ENCODE measurements around the gene PGAM5.

The PGAM5 gene

DNA sequence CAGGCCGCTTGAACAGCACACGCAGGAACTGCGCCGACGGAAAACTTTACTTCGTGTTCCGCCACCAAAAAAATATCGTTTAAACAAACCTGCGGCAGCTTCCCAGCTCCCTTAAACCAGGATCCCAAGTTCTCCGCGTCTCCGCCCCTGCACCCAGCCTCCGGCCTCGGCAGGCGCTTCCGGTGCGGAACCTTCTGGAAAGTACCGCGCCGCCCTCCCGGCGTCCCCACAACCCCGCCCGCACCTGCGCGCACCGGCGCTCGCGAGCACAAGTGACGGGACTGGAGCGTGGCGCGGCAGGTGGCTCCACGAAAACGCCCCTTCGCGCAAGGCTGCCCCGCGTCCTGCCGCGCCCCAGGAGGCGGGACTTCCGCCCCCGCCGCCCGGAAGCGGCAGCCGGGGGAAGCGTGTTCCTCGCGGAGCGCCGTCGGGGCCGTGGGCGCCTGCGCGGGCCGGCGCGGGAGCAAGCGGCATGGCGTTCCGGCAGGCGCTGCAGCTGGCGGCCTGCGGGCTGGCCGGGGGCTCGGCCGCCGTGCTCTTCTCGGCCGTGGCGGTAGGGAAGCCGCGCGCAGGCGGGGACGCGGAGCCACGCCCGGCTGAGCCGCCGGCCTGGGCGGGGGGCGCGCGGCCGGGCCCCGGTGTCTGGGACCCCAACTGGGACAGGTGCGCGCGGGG is at the start of gene PGAM5:
Gene PGAM5 (plus strand): TSS at position 438 of the 675 bp plus-strand sequence. CDS start 35 bp downstream, at position 473.
- peak; percentile 89 for DNase-seq (ENCODE audit: low spot score)

DNA sequence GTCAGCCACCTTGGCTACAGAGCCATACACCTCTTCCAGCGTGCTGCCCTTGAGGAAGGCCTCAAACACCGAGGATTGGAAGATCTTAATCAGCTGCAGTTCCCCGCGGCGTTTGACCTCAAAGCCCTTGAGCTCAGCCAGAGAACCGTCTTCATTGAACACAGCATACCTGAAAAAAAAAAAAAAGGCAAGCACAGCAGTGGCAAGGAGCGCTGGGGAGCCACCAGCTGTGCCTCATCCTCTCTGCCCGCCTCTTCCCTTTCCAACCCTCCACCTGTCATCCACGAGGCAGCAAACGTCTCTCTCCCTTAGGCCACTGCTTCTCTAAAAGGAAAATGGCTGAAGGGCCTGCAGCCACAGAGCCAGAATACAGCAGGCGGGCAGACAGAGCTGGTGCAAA is 49.6 kb upstream of the PGAM5 start:
- DNase-seq (ENCODE audit: low spot score) = no peak

DNA sequence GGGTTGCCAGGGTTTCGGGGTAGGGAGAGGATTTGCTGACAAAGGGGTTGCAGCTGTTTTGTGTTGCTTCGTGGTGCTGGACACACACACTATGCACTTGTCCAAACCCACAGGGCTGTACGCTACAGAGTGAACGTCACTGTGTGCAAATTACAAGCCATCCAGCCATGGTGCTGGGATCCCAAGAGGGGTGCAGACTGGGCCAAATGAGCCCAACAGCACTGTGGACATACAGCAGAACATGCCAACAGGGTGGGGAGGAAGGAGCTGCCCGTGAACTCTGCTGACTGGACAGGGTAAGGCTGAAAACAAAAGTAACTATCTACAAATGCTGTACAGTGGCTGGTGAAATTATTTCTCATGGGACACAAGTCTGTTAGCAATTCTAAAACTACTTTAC is 48.7 kb upstream of the PGAM5 start:
- DNase-seq (ENCODE audit: low spot score) = no peak

DNA sequence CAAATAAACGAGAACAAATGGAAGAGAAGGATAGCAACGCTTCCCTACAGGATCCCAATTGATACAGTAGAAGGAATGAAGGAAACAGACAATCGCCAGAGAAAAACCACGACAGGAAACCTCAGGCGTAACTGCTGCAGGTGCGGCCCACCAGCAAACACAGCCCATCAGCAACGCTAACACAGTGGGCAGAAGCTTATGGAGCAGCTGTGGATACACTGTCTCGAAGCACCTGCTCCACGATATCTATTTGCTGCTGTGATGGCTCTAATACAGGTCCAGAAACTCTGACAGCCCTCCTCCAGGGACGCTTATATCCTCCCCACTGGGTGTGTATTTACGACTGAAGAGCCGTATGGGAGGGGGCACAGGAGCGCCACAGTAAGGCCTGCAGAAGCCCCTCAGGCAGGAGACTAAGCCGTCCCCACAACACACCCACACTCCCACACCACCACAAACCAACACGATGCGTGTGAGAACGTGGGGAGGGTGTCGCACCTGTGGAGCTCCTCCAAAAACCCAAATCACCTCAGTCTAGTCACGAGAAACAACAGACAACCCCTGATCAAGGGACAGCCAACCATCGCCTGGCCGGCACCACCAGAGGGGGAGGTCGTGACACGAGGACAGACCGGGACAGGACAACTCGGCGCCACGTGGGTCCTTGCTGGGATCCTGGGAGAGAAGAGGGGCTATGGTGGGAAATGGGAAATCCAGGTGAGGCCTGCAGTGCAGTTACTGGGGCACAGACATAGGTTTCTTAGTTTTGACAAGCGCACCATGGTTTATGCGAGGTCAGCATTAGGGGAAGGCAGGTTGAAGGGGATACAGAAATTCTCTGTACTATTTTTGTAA is 47.5 kb upstream of the PGAM5 start:
- no peak for DNase-seq (ENCODE audit: low spot score)

DNA sequence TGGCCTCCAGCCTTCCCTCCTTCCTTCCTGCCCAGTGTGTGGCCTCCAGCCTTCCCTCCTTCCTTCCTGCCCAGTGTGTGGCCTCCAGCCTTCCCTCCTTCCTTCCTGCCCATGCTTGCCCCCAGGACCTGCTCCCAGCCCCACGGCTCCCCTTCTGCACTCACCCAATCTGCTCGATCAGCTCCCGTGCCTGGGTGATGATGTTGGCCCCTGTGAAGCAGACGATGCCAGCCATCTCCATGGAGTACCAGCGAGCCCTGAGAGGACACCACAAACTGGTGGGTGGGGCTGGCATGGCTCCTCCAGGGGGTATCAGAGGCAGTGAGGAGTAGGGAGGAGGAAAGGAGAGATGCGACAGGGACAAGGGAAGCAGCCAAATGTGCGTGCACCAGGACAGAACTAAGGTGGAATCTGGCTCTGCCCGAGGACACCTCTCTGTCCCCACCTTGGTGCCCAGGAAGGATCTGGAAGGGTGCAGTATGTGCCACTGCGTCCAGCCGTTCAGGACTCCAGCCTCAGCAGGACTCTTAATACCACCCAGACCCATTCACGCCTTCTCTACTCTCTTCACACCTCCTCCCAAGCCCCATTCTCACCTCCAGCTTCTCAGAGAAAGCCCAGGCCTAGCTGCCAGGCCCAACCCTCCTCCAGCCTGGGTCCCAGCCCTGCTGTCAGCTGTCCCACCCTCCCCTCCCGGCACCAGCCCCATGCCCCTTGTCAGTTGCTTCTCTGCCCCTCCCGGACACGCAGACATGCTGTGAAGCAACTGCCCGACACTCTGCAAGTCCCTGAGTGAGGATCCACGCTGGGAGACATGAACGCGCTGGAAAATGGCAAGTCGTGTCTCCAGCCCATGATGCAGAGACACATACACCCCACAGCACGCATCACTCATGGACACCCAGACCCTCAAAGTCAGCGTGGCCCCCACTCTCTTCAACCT is 46.2 kb upstream of the PGAM5 start:
- no peak for DNase-seq (ENCODE audit: low spot score)

DNA sequence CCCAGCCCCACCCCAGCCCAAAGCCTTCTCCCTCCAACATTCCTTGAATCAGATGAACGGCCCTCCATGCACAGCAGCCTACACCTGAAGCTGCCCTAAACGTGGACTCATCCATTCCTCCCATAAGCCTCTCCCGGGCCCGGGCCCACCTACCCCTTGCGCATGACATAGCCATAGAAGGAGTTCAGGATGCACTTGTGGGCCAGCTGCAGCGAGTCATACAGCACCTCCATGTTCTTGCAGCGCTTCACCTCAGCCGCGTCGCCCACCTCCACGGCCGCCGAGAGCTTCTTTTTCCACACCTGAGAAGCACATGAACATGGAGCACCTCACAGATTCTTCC is 45.5 kb upstream of the PGAM5 start:
- DNase-seq (ENCODE audit: low spot score) = no peak

DNA sequence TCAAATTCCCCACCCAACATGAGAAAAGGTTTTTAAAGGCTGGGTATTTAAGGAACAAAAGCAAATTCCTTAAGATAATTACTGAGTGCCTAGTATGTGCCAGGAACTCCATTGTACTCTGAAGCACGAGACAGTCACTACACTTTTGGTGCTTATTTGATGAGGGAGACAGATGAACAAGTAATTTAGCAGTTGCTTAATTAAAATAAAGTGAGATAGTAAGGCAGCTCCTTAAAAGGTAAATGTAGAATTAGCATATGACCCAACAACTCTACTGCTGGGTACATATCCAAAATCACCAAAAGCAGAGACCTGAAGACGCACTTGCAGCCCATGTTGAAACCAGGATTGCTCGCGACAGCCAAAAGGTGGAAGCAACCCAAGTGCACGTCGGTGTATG is 44.8 kb upstream of the PGAM5 start:
- no peak for DNase-seq (ENCODE audit: low spot score)

DNA sequence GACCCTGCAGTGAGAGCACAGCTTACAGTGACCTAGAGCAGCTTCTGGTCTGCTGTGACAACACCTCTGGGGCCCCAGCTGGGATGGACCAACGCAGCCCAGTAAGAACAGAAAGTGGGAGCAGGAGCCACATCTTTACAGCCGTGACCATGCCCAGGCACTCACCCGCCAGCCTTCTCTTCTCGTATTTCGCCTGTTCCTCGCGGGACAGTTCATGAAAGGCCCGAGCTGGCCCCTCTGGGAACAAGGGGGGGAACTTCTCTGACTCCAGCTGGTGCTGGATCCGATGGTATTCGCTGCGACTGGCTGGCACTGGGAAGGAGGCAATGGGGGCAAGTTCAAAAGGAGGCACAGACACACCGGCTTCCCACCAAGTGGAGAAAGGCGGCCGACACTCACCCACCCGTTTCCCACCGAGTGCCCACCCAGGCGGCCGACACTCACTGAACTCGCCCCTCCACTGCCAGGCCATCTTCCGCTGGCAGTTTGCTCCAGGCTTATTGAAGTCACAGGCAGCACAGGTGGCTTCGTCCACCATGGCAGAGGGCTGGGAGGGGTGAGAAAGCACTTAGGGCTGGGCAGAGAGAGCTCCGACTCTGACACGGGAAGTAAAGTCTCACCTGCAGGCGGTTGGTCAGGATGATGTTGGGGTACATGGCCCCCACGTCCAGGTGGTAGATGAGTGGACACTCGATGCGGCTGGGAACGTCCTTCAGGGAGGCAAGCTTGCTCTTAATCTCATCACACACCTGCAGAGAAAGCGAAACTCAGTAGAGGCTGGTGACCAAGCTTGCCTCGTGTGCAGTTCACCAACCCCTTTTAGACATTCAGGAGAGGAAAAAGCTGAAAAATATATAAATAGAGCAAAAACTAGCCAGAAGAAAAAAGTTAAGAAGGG is 42.2 kb upstream of the PGAM5 start:
- DNase-seq (ENCODE audit: low spot score) = no peak

DNA sequence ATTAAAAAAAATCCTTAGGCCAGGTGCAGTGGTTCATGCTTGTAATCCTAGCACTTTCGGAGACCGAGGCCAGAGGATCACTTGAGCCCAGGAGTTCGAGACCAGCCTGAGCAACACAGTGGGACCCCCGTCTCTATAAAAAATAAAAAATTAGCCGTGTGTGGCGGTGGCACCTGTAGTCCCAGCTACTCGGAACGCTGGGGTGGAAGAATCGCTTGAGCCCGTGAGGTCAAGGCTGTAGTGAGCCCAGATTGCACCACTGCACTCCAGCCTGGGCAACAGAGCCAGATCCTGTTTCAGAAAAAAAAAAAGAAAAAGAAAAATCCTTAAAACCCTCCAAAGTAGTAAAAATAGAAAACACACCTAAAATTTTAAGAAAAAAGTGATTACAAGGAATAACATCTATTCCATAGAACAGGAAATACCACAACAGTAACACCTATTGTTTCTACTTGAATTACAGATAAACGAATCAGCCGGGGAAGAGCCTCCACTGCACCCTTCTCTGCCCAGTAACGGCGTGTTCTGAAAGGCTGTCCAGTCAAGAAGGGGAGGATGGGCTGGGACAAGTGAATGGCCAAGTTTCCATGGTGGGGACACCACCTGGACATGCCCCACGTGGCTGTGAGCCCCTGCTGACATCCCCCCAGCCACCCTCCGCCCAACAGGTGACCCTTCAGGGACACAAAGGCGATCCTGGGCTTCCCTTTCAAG is 41.3 kb upstream of the PGAM5 start:
- no peak for DNase-seq (ENCODE audit: low spot score)

DNA sequence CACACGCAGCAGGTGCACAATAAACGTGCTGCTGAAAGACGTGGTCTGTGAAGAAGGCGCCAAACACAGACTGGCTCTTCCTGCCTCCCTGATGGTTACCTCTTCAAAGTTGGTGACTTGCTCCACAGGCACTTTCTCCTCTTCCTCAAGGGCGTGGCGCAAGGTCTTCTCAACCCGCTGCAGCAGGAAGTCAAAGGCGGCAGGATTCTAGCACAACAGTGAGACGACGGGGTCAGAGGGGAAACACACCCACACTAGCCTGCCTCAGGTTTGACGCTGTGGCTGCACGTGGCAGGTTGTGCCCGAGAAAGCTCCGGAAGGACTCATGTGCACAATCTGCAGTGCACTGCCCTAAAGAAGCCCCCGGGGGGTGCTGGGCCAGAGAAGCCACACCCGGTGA is 38.5 kb upstream of the PGAM5 start:
- peak; percentile 6 for DNase-seq (ENCODE audit: low spot score)

DNA sequence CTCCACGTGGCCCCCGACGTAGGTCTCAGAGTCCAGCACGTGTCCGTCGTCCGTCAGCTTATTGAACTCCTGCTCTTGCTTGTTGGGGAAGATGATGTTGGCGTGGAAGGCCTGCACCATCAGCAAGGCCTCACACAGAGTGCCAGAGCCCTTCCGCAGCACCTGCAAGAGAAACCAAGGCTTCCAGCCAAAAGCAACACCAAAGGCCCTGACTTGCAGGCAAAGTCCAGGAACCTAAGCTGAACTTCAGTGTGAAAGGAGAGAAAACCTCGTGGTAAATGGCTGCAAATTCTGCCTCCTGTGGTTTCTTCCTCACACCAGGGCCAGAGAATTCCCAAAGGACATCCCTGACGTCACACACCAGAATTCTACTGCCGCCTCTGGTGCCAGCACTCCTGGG is 38.0 kb upstream of the PGAM5 start:
- DNase-seq (ENCODE audit: low spot score) = no peak

DNA sequence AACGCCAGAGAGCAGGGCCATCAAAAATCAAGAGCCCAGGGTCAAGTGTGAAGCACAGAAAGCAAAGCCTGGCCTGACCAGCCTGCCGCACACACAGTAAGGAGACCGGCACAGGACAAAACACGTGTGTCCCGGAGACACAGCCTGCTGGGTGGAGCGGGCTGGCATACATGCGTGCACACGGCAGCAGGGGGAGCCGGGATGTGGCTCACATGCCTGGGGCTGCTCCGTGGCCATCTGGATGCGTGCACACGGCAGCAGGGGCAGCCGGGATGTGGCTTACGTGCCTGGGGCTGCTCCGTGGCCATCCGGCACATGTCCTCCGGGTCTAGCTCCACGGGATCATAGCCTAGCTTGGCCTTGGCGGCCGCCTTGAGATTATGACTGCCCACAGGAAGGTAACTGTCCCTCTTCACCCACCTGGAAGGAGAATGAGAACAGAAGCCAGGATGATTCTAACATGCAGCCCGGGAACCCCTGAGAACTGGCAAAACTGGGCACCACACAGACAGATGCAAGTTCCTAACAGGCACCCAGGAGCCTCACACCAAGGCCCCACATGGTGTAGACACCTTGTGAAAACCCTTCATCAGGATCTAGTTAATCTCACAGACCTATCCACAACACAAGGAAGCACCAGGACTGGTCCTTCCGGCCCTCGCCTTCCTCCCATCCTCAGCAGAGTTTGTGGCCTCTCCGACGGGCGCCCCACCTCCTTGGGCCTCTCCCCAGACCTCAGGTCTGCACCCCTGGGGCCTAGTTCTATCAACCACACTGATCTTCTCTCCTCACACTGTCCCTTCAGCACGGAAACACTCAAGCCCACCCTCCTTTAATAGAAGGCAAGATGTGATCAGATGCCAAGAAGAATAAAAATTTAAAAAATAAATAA is 37.1 kb upstream of the PGAM5 start:
- DNase-seq (ENCODE audit: low spot score) = no peak

DNA sequence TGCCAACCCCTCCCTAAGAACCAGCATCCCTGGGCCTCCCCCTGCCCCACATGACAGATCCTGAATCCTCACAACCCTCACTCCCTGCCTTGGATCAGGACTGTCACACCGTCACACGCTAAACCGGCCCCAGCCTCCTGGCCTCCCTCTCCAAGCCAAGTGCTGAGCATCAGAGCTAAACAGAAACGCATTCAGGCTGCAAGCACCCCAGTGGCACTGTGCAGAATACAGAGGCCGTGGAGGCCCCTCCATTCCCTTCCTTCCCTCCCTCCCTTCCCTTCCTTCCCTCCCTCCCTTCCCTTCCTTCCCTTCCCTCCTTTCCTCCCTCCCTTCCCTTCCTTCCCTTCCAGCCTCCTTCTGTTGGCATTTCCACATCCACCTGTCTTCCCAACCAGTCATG is 36.1 kb upstream of the PGAM5 start:
- DNase-seq (ENCODE audit: low spot score) = no peak

DNA sequence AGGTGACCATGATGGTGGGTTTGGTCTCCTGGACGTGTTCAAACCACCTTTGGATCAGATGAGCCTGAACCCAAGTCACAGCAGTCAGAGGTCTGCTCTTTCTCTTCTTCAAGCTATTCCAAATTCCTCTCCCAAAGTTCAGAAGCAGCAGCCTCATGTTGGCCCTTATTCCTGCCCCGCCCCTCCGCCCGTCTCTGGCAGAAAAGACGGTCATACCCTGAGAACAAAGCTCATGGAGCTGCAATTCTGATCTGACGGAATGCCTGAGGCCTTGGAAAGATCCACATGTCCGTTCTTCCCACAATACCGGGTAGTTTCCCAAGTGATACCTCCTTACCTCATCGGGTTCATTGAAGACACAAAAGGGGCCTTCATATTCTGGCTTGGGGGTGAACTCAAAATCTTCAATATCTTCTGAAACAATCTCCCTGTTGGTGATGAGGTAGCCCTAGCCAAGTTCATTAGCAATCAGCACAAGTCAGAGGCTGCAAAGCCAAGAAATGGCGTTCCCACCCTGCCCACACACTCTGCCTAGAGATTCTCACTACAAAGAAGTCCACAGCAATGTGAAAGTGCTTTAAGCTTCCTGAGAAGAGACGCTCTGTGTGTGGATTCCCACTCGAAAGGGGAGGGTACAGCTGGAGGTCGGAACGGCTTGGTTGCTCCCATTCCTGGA is 34.7 kb upstream of the PGAM5 start:
- DNase-seq (ENCODE audit: low spot score) = no peak

DNA sequence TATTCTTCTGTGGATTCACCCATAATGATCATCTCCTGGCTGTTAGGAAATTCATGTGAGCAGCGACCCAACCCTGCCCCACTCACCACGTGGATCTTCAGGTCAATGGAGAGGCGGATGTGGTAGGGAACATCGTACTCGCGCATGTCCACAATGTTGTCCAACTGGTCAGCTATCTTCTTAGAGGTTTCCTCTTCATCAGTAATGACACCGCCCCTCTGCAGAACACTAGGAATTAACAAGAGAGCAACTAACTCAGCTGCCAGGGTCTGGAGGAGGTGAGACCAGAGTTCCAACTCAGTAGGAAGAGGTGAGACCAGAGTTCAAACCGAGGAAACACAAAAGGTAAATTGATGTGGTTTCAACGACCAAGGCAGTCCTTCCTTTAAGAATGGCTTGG is 33.1 kb upstream of the PGAM5 start:
- no peak for DNase-seq (ENCODE audit: low spot score)

DNA sequence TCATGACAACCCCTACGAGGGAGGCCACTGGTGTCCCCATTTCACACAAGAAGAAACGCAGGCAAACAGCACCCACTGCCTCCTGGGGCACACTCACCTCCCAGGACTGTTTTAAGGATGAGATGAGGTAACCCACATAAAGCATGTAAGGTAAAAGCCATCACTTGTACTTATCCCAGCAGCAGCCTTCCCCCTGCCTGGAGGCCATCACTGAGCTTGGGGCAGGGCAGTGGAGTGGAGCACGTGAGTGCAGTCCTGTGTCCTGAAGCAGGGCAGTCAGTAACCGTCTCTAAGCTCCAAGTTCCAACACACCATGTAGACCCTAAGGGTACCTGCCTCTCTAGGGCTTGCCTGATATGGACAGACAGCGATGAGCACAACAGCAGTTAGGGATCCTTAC is 25.2 kb upstream of the PGAM5 start:
- no peak for DNase-seq (ENCODE audit: low spot score)

DNA sequence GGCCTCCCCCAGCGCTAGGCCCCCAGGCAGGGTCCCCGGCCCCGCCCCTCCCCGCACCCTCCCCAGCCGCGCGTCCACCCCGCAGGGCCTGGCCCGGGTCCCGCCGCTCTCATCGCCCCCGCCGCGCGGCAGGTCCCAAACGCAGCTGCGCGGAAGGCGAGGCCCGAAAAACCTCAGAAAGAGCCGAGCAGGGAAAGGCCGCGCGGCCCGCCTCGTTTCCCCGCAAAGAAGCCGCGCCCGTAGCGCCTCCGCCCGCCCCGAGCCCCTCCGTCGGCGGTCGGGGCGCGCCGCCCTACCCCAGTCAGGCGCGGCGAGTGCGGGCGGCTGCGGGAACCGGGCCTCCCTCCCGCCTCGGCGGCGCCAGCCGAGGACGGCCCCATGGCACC is 23.8 kb upstream of the PGAM5 start:
- peak; percentile 9 for DNase-seq (ENCODE audit: low spot score)

DNA sequence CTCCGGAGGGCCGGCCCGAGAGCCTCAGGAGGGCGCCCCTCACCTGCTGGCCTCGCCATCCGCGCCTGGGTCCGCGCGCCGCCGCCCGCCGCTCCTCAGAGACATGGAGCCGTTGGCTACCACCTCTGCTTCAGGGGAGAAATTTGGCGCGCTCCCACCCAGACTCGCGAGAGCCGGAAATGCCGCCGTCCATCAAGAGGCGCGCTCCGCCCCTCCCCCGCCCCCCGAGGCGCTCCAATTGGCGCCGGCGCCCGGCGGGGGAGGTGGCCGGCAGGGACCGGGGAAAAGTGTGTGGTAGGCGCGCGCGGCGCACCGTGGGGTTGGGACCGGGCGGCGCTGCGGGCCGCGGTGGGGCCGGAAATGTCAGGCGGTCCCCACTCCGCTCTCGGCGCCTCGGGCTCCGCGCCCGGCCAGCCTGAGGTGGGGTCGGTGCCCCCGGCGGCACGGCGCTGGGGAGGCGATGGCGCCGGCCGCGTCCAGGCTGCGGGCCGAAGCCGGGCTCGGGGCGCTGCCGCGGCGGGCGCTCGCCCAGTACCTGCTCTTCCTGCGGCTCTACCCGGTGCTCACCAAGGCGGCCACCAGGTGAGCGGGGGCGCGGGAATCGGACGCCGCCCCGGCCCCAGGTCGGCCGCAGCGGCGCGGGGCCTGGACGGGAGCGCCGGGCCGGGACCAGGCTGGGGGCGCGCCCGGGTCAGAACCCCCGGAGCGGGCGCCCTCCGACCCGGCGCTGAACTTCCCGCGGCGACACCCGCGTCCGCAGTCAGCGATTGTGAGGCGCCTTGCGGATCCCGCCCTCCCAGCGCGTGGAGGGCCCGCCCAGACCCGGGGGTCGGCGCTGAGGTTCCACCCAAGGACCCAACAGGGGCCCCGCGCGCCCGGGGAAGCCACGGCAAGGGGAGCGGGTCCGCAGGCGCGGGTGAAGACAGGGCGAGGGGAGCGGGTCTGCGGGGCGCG is 23.2 kb upstream of the PGAM5 start, which contains the start of the genes POLE and PXMP2:
Gene POLE (minus strand): TSS at position 132 of the 954 bp plus-strand sequence. CDS start 27 bp downstream, at position 105.
Gene PXMP2 (plus strand): TSS at position 377 of the 954 bp plus-strand sequence. CDS start 84 bp downstream, at position 461.
- peak; percentile 94 for DNase-seq (ENCODE audit: low spot score)

Data from activated CD4-positive, alpha-beta T cell treated with anti-CD3 and anti-CD28 coated beads, Interleukin-2, Interleukin-4, amounts not matched to agents 100 ng/mL and 50 ng/mL, durations not matched to agents 16 hours and 8 hours (primary cell).